Cardiac muscle cell (in vitro differentiated cells and primary cell): ENCODE results near the gene TSHZ1. TPM values are rescaled to one million over a fixed set of nuclear protein-coding genes. Genes with fewer than 3 reads are reported as not detected.

Experiments
- DNase-seq, 2 donors: peaks; one replicate each; pipeline versions ENCODE4 v3.0.0 to v3.0.0-alpha.2; 2010 to 2017; ENCODE audit warnings: low read depth in 1 of 2, low spot score in 1 of 2
- H3K27ac ChIP-seq: fragments of 200-600 bp; sonication (generic); 2 replicates; pipeline ENCODE4 v1.5.1; 2016
- H3K27me3 ChIP-seq: fragments of 200-600 bp; sonication (generic); 2 replicates; pipeline ENCODE4 v1.6.0; 2016; ENCODE audit warnings: control low read depth
- H3K36me3 ChIP-seq: fragments of 200-600 bp; sonication (generic); 2 replicates; pipeline ENCODE4 v1.5.1; 2016; ENCODE audit warnings: control low read depth
- H3K4me1 ChIP-seq: fragments of 200-600 bp; sonication (generic); 2 replicates; pipeline ENCODE4 v1.8.1; 2017; ENCODE audit warnings: low read depth, mild to moderate bottlenecking, mixed run types
- H3K4me3 ChIP-seq: fragments of 200-600 bp; sonication (generic); 2 replicates; pipeline ENCODE4 v1.5.1; 2016; ENCODE audit warnings: mild to moderate bottlenecking
- H3K9me3 ChIP-seq: fragments of 200-600 bp; sonication (generic); 2 replicates; pipeline ENCODE4 v1.5.1; 2017; ENCODE audit warnings: low read depth, mild to moderate bottlenecking, control low read depth
- polyA plus RNA-seq: library from polyadenylated mRNA; unstranded; fragments of >200 nt; fragmentation: Nextera tagmentation; extraction: Ambion mirVana; gene quantifications from 2 replicates; pipeline ENCODE4 v1.2.1, GENCODE V29; 2016
- total RNA-seq: library from RNA; depleted of rRNA; stranded (reverse); fragments of >200 nt; gene quantifications from 2 replicates; pipeline ENCODE4 v1.2.3, GENCODE V29; 2016
- TF ChIP-seq, protein P1 (sequence below): IDR thresholded peaks from 2 replicates; pipeline ENCODE4 v1.5.1; 2012; ENCODE audit warnings: low read depth, mild to moderate bottlenecking, low read length

TSHZ1 gene
- total and polyA plus RNA-seq, 2 experiments from 2014 or later: 6.5 to 13.5 TPM

DNA sequence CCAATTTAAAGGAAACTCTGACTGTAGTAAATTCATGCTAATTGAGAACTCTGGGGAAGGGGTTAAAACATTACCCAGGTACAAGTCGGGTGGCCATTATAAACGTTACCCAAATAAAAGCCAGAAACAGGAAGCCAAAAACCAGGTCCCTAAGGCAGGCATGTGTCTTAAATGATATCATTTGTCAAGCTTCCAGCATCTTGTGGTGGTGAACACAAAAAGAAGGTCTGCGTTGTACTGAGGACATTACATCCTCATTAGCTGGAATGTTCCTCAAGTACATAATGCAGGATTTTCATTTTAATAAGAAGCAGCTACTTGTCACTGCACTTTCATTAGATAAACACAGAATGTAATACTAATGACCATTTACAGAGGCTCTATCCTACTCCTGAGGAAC is 12.6 kb upstream of the TSHZ1 start:
- TF ChIP-seq, protein P1, sequence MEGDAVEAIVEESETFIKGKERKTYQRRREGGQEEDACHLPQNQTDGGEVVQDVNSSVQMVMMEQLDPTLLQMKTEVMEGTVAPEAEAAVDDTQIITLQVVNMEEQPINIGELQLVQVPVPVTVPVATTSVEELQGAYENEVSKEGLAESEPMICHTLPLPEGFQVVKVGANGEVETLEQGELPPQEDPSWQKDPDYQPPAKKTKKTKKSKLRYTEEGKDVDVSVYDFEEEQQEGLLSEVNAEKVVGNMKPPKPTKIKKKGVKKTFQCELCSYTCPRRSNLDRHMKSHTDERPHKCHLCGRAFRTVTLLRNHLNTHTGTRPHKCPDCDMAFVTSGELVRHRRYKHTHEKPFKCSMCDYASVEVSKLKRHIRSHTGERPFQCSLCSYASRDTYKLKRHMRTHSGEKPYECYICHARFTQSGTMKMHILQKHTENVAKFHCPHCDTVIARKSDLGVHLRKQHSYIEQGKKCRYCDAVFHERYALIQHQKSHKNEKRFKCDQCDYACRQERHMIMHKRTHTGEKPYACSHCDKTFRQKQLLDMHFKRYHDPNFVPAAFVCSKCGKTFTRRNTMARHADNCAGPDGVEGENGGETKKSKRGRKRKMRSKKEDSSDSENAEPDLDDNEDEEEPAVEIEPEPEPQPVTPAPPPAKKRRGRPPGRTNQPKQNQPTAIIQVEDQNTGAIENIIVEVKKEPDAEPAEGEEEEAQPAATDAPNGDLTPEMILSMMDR: no peak
- H3K27ac ChIP-seq: no peak overlapping the region
- H3K4me3 ChIP-seq: no peak overlapping the region
- DNase-seq: peak in 1 of 2 donors; percentile 50
- H3K9me3 ChIP-seq: no peaks in the 10 kb centered on the region
- no peaks in the 10 kb centered on the region for H3K36me3 ChIP-seq
- H3K4me1 ChIP-seq: no peaks in the 10 kb centered on the region
- H3K27me3 ChIP-seq: peaks cover 5% of the 10 kb centered on the region

DNA sequence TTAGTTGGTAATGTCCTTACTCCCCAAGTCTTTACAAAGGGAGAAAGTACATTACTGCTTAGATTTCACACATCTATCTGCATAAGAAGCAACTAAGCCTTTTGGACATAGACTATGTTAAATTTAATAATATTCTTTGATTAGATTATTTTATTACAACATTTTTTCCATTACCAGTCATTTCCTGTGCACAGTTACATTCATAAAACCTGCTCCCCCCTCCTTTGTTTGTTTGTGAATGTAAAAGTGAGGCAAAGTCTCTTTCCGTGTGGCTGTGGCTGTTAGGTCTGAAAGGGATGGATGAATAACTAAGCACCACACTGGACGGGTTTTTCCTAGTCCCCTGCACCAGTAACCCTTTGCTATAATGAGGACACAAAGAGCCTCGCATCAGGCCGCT is 11.3 kb upstream of the TSHZ1 start:
- Histone ChIP-seq H3K4me3 (no peak overlapping the region), H3K27me3 (peaks cover 18% of the 10 kb centered on the region), H3K27ac (no peak overlapping the region), H3K4me1 (no peaks in the 10 kb centered on the region), H3K9me3 (no peaks in the 10 kb centered on the region), H3K36me3 (no peaks in the 10 kb centered on the region)
- DNase-seq: peak in 1 of 2 donors; percentile 11
- TF ChIP-seq, protein P1: no peak

DNA sequence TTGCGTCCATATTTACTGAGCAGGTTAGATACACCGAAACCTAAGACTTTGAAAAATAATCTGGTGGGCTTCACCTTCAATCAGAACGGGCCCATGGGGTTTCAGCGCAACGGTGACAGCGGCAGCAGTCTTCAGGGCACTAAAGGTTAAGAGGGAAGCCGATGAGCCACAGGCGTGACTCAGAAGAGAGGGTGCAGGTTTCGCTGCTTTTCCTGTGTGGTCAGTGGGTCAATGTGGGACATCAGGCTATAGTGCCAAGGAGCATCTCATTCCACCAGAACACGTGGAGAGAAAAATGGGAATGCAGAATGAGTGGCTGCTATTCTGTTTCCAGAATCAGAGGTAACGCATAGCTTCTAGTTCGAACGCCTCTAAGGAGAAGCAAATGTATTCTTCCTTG is 10.5 kb upstream of the TSHZ1 start:
- no peaks in the 10 kb centered on the region for H3K36me3 ChIP-seq
- no peak overlapping the region for H3K27ac ChIP-seq
- H3K27me3 ChIP-seq: peaks cover 25% of the 10 kb centered on the region
- H3K9me3 ChIP-seq: no peaks in the 10 kb centered on the region
- TF ChIP-seq, protein P1: no peak
- no peaks in the 10 kb centered on the region for H3K4me1 ChIP-seq
- no peak overlapping the region for H3K4me3 ChIP-seq
- no peak for DNase-seq

DNA sequence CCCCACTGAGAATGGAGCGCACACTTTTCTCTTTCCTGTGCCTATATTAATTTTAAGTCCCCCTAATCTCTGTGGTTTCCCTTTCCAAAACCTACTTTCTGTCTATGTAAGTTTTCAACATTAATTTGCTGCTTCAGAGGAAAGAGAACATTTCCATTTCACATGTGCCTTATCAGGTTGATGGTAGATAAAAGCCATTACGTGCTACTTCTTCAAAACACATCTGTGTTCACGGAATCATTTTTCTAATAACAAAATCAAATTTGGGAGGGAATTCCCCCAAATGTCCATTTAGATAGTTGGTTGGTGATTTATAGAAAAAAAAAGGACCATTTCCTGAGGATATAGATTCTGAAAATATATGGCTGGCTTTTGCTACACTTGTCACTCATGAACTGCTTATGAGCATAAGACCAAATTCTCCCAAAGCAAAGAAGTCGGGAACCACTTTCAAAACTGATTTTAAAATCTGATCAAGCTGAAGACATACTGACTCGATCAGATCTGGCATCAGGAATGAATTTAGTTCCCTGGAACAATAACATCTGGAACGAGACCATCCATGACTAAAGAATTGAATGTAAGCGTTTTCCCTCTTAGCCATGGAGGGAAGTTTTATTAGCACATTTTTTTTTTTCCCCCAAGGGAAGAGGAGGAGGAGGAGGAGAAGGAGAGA is 9.9 kb upstream of the TSHZ1 start:
- H3K36me3 ChIP-seq: no peaks in the 10 kb centered on the region
- no peaks in the 10 kb centered on the region for H3K4me1 ChIP-seq
- no peak overlapping the region for H3K27ac ChIP-seq
- H3K4me3 ChIP-seq: no peak overlapping the region
- TF ChIP-seq, protein P1: no peak
- H3K9me3 ChIP-seq: no peaks in the 10 kb centered on the region
- DNase-seq: no peak
- H3K27me3 ChIP-seq: peaks cover 32% of the 10 kb centered on the region

DNA sequence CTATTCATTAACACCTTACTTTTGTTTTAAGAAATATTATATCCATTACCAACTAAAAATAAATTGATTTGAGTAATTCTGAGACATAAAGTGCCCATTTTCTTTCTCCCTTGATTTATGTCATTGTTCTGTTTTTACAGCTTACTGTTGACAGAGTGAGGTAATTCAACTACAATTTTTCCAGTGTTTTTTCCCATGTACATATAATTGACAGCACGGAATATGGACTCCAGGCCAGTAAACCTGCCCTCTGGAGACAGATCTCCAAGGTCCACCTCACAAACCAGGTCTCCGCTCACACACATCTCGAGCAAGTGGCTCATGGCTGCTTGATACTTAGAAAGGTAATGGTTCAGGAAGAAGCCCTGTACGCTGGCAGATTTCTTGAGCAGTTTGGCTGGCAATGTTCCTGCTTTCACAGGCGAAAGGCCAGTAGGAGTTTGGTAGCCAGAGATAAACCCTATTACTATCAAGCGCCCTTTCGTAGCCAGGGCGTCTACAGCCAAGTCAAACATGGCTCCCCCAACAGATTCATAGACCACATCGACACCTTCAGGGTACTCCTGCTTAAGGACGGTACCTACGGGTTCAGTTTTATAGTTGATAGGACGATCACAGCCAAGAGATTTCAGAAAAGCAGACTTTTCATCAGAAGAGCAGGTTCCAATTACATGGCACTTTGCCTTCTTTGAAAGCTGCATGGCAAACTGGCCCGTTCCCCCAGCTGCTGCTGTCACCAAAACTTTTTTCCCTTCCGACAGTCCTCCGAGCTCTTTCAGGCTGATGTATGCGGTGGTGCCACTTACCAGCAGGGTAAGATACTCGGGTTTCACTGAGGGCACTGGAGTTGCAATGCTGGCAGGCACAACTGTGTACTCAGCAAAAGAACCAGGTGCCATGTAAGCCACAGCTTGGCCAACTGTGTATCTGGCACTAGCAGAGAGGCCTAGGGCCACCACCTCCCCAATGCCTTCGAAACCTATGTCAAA is 9.0 kb upstream of the TSHZ1 start:
- no peak overlapping the region for H3K27ac ChIP-seq
- H3K4me1 ChIP-seq: no peaks in the 10 kb centered on the region
- TF ChIP-seq, protein P1: no peak
- no peak for DNase-seq
- no peak overlapping the region for H3K4me3 ChIP-seq
- no peaks in the 10 kb centered on the region for H3K36me3 ChIP-seq
- peaks cover 40% of the 10 kb centered on the region for H3K27me3 ChIP-seq
- H3K9me3 ChIP-seq: no peaks in the 10 kb centered on the region
